NCI-H2227 (cell line): Measurements from ENCODE around the gene KLRC1.
"Not testable (repeated sequence)": the region's sequence is repeated elsewhere in the genome, so short reads cannot be mapped to it uniquely, and the experiment has no call there.

Source experiments
- DNase-seq: peaks from one replicate; lab custom pipeline; 2025; ENCODE audit not compliant: unreplicated experiment; lab: John Stamatoyannopoulos, UW

The KLRC1 gene

GRCh38 chr12:10453156-10453555 is at the start of gene KLRC1:
KLRC1 (minus strand) TSS chr12:10453377; CDS start chr12:10451156, 2,221 bp downstream.
- no peak for DNase-seq

- DNase-seq: no peak
Observed at GRCh38 chr12:10501030-10501429, 47.9 kb upstream of the KLRC1 start.

GRCh38 chr12:10498042-10498441 is 44.9 kb upstream of the KLRC1 start:
- DNase-seq: no peak

GRCh38 chr12:10497602-10498001 is 44.4 kb upstream of the KLRC1 start:
- DNase-seq: no peak

GRCh38 chr12:10491766-10492165 is 38.6 kb upstream of the KLRC1 start:
- no peak for DNase-seq

GRCh38 chr12:10487328-10487727 is 34.2 kb upstream of the KLRC1 start:
- not testable (repeated sequence) for DNase-seq

- not testable (repeated sequence) for DNase-seq
Observed at GRCh38 chr12:10481901-10482300, 28.7 kb upstream of the KLRC1 start.

GRCh38 chr12:10472808-10473207 is 19.6 kb upstream of the KLRC1 start:
- DNase-seq: not testable (repeated sequence)

GRCh38 chr12:10469701-10470100 is 16.5 kb upstream of the KLRC1 start:
- DNase-seq: no peak

- DNase-seq: no peak
Observed at GRCh38 chr12:10466311-10466710, 13.1 kb upstream of the KLRC1 start.

GRCh38 chr12:10457760-10458159 is 4.6 kb upstream of the KLRC1 start:
- no peak for DNase-seq

GRCh38 chr12:10456856-10457255 is 3.7 kb upstream of the KLRC1 start:
- DNase-seq: no peak

GRCh38 chr12:10455766-10456165 is 2.6 kb upstream of the KLRC1 start:
- DNase-seq: no peak

GRCh38 chr12:10454531-10454930 is 1.4 kb upstream of the KLRC1 start:
- DNase-seq: no peak

- DNase-seq: no peak
Observed at GRCh38 chr12:10448236-10448635, 4.9 kb downstream of the KLRC1 start.

- DNase-seq: not testable (repeated sequence)
Observed at GRCh38 chr12:10446052-10446451, 7.1 kb downstream of the KLRC1 start.

GRCh38 chr12:10441144-10441543 is 12.0 kb downstream of the KLRC1 start:
- not testable (repeated sequence) for DNase-seq

GRCh38 chr12:10439608-10440274 is 13.4 kb downstream of the KLRC1 start:
- DNase-seq: not testable (repeated sequence)

GRCh38 chr12:10437601-10438000 is 15.6 kb downstream of the KLRC1 start:
- not testable (repeated sequence) for DNase-seq

- not testable (repeated sequence) for DNase-seq
Observed at GRCh38 chr12:10435816-10436215, 17.4 kb downstream of the KLRC1 start, which contains the start of gene KLRC2. KLRC2 (minus strand) TSS chr12:10436010; CDS start chr12:10435986, 24 bp downstream.

- DNase-seq: not testable (repeated sequence)
Observed at GRCh38 chr12:10430623-10431022, 22.6 kb downstream of the KLRC1 start.

GRCh38 chr12:10425938-10426337 is 27.2 kb downstream of the KLRC1 start:
- not testable (repeated sequence) for DNase-seq
